Activated CD4-positive, alpha-beta T cell treated with anti-CD3 and anti-CD28 coated beads for 36 hours (primary cell): Measurements from ENCODE around the gene SWSAP1. TPM values are rescaled to one million over a fixed set of nuclear protein-coding genes. Genes with fewer than 3 reads are reported as not detected.
"Not testable (repeated sequence)": the region's sequence is repeated elsewhere in the genome, so short reads cannot be mapped to it uniquely, and the experiment has no call there.

ENCODE experiments used
- ATAC-seq: fragments of 200-7000 bp; cut with Tn5 transposase; one replicate; pipeline ENCODE4 v1.10.0; 2021; ENCODE audit warnings: mild to moderate bottlenecking, moderate library complexity
- CTCF ChIA-PET: fragments of 350-600 bp; sonication (Branson Sonifier 250); formaldehyde crosslinking; loops from one replicate; lab custom pipeline; 2021; ENCODE audit warnings: antibody characterized with exemption; lab: Charles Lee
- POLR2A ChIA-PET: fragments of 350-600 bp; sonication (Branson Sonifier 250); formaldehyde crosslinking; loops from one replicate; lab custom pipeline; 2021; ENCODE audit warnings: antibody characterized with exemption, inconsistent platforms; lab: Charles Lee
- DNase-seq: peaks from one replicate; pipeline ENCODE4 v3.0.0-alpha.2; 2020
- H3K27ac Mint-ChIP-seq: one replicate; pipeline ENCODE4 v1.8.0; 2021; ENCODE audit warnings: mixed read lengths
- H3K27me3 Mint-ChIP-seq: one replicate; pipeline ENCODE4 v1.8.0; 2021; ENCODE audit warnings: mixed read lengths
- H3K36me3 Mint-ChIP-seq: one replicate; pipeline ENCODE4 v1.8.0; 2021; ENCODE audit warnings: low read depth, mixed read lengths
- H3K4me1 Mint-ChIP-seq: one replicate; pipeline ENCODE4 v1.8.0; 2021; ENCODE audit warnings: mixed read lengths
- H3K4me3 Mint-ChIP-seq: one replicate; pipeline ENCODE4 v1.8.0; 2021; ENCODE audit warnings: mild to moderate bottlenecking, moderate library complexity, mixed read lengths
- H3K9me3 Mint-ChIP-seq: one replicate; pipeline ENCODE4 v1.8.0; 2021; ENCODE audit warnings: low read depth, mixed read lengths
- intact Hi-C, 2 experiments: fragments of 100-400 bp; cut with DNase I in 1 of 2; cut with micrococcal nuclease in 1 of 2; formaldehyde crosslinking; loops; one replicate each; pipeline versions ENCODE4 v1.14.2 to v1.15.1; 2022 to 2024; cut with DNase I, micrococcal nuclease
- total RNA-seq, 2 experiments: library from RNA; stranded (reverse); gene quantifications; one replicate each; pipeline ENCODE4 v1.2.3, GENCODE V29; 2021

Gene SWSAP1
- total RNA-seq, 2 experiments from 2014 or later = 1.5 to 1.7 TPM

- H3K36me3 Mint-ChIP-seq = peaks cover 13% of the 10 kb centered on the region
- ATAC-seq, H3K27me3 Mint-ChIP-seq, POLR2A ChIA-PET, DNase-seq, H3K27ac Mint-ChIP-seq, H3K9me3 Mint-ChIP-seq: not testable (repeated sequence)
- peak overlapping the region; percentile 75 for H3K4me3 Mint-ChIP-seq
- peaks cover 50% of the 10 kb centered on the region for H3K4me1 Mint-ChIP-seq
- intact Hi-C loops = loop anchor here in 1 of 2 experiments (10.0 kb wide), 1 partner anchor 1125 kb away; the partner anchor contains the start of gene MRPL4
- CTCF ChIA-PET = interaction anchor here (0.6 to 4.5 kb wide), 5 partner anchors 41 to 106 kb away, joined by 3 to 24 read pairs (median 3); no protein-coding TSS in a partner anchor
Observed at GRCh38 chr19:11379269-11379845, 4.9 kb downstream of the SWSAP1 start.

GRCh38 chr19:11379857-11380350 is 5.4 kb downstream of the SWSAP1 start:
- Mint-ChIP-seq H3K36me3 (peaks cover 13% of the 10 kb centered on the region), H3K9me3 (no peaks in the 10 kb centered on the region), H3K27me3 (peaks cover 14% of the 10 kb centered on the region), H3K27ac (peak overlapping the region; percentile 93), H3K4me3 (peak overlapping the region; percentile 75), H3K4me1 (peaks cover 50% of the 10 kb centered on the region)
- intact Hi-C loops = loop anchor here (2.0 to 10.0 kb wide), 5 partner anchors 42 to 1125 kb away; partner anchors contain the start of genes MRPL4 (in 1 of the 2) and SPC24 (in 1 of the 2)
- CTCF ChIA-PET = interaction anchor here (0.6 to 4.5 kb wide), 5 partner anchors 39 to 79 kb away, joined by 3 to 24 read pairs (median 4); partner anchors contain the start of gene RGL3
- no peak for ATAC-seq
- DNase-seq = no peak
- POLR2A ChIA-PET = no interaction called here

GRCh38 chr19:11380653-11381537 is 6.4 kb downstream of the SWSAP1 start:
- Mint-ChIP-seq H3K27me3 (peaks cover 14% of the 10 kb centered on the region), H3K36me3 (peaks cover 9% of the 10 kb centered on the region), H3K4me1 (peaks cover 46% of the 10 kb centered on the region), H3K9me3 (no peaks in the 10 kb centered on the region), H3K27ac (peak overlapping the region; percentile 93), H3K4me3 (peak overlapping the region; percentile 75)
- intact Hi-C loops = loop anchor here (1.0 to 5.0 kb wide), 13 partner anchors 25 to 510 kb away; partner anchors contain the start of genes ODAD3 (in 2 of the 2), PRKCSH (in 2 of the 2), CARM1 (in 1 of the 2) and CCDC159 (in 1 of the 2)
- DNase-seq = peak; percentile 97
- ChIA-PET POLR2A (interaction anchor here (0.6 to 1.3 kb wide), 7 partner anchors 25 to 776 kb away, joined by 3 to 6 read pairs (median 4); partner anchors contain the start of genes CCDC159, ODAD3, PRKCSH and TMED1), CTCF (interaction anchor here (0.5 to 4.5 kb wide), 29 partner anchors 10 to 1291 kb away, joined by 3 to 24 read pairs (median 3); partner anchors contain the start of genes CCDC159, ODAD3, PRKCSH and RAB3D)
- ATAC-seq = peak; percentile 86

- Mint-ChIP-seq H3K27me3 (peaks cover 14% of the 10 kb centered on the region), H3K36me3 (peaks cover 2% of the 10 kb centered on the region), H3K4me3 (peak overlapping the region; percentile 75), H3K27ac (no peak overlapping the region), H3K4me1 (peaks cover 35% of the 10 kb centered on the region), H3K9me3 (no peaks in the 10 kb centered on the region)
- POLR2A ChIA-PET = interaction anchor here (0.6 to 0.7 kb wide), 2 partner anchors 53 to 1768 kb away, joined by 3 to 5 read pairs; no protein-coding TSS in a partner anchor
- CTCF ChIA-PET = interaction anchor here (0.6 to 4.5 kb wide), 15 partner anchors 8 to 429 kb away, joined by 3 to 24 read pairs (median 4); partner anchors contain the start of genes CCDC159, ELOF1, SWSAP1 and TMEM205
- intact Hi-C loops = loop anchor here (5.0 kb wide), 2 partner anchors 39 to 254 kb away; no protein-coding TSS in a partner anchor
- ATAC-seq = no peak
- peak; percentile 73 for DNase-seq
Observed at GRCh38 chr19:11382898-11383705, 8.6 kb downstream of the SWSAP1 start.

GRCh38 chr19:11383706-11384048 is 9.2 kb downstream of the SWSAP1 start:
- H3K9me3 Mint-ChIP-seq = no peaks in the 10 kb centered on the region
- intact Hi-C loops = loop anchor here (5.0 kb wide), 2 partner anchors 39 to 254 kb away; no protein-coding TSS in a partner anchor

GRCh38 chr19:11384778-11385129 is 10.3 kb downstream of the SWSAP1 start:
- DNase-seq (no peak), ATAC-seq (no peak)
- H3K4me1 Mint-ChIP-seq = peaks cover 26% of the 10 kb centered on the region
- ChIA-PET POLR2A (no interaction called here), CTCF (no interaction called here)
- H3K36me3 Mint-ChIP-seq = peaks cover 2% of the 10 kb centered on the region
- no peak overlapping the region for H3K4me3 Mint-ChIP-seq
- H3K27ac Mint-ChIP-seq = no peak overlapping the region
- intact Hi-C loops = loop anchor here (5.0 kb wide), 2 partner anchors 38 to 253 kb away; no protein-coding TSS in a partner anchor
- peaks cover 14% of the 10 kb centered on the region for H3K27me3 Mint-ChIP-seq
- no peaks in the 10 kb centered on the region for H3K9me3 Mint-ChIP-seq

More at GRCh38 chr19:11383706-11384048, 9.2 kb downstream of the SWSAP1 start:
- Mint-ChIP-seq H3K27me3 (peaks cover 14% of the 10 kb centered on the region), H3K36me3 (peaks cover 2% of the 10 kb centered on the region), H3K27ac (no peak overlapping the region), H3K4me1 (peaks cover 31% of the 10 kb centered on the region), H3K4me3 (peak overlapping the region; percentile 75)
- ChIA-PET POLR2A (interaction anchor here (0.7 kb wide), 1 partner anchor 1769 kb away, joined by 3 read pairs; no protein-coding TSS in a partner anchor), CTCF (interaction anchor here (0.6 to 4.5 kb wide), 15 partner anchors 9 to 186 kb away, joined by 3 to 24 read pairs (median 4); partner anchors contain the start of genes CCDC159, ELOF1, SWSAP1 and TMEM205)
- no peak for DNase-seq
- no peak for ATAC-seq

GRCh38 chr19:11387162-11388034 is 12.9 kb downstream of the SWSAP1 start:
- ChIA-PET POLR2A (no interaction called here), CTCF (interaction anchor here (0.6 to 0.7 kb wide), 2 partner anchors 15 to 355 kb away, joined by 3 read pairs; no protein-coding TSS in a partner anchor)
- intact Hi-C loops = no loop called here
- Mint-ChIP-seq H3K9me3 (no peaks in the 10 kb centered on the region), H3K36me3 (no peaks in the 10 kb centered on the region), H3K27ac (no peak overlapping the region), H3K4me1 (peaks cover 11% of the 10 kb centered on the region), H3K27me3 (peaks cover 10% of the 10 kb centered on the region), H3K4me3 (no peak overlapping the region)
- DNase-seq (no peak), ATAC-seq (peak; percentile 13)

GRCh38 chr19:11390359-11390758 is 15.9 kb downstream of the SWSAP1 start:
- peaks cover 3% of the 10 kb centered on the region for H3K27me3 Mint-ChIP-seq
- ATAC-seq = no peak
- ChIA-PET POLR2A (no interaction called here), CTCF (interaction anchor here (0.5 to 2.2 kb wide), 3 partner anchors 9 to 53 kb away, joined by 4 to 9 read pairs (median 4); partner anchors contain the start of gene SWSAP1)
- peaks cover 4% of the 10 kb centered on the region for H3K4me1 Mint-ChIP-seq
- no peaks in the 10 kb centered on the region for H3K36me3 Mint-ChIP-seq
- H3K9me3 Mint-ChIP-seq = no peaks in the 10 kb centered on the region
- no peak overlapping the region for H3K4me3 Mint-ChIP-seq
- DNase-seq = no peak
- intact Hi-C loops = no loop called here
- no peak overlapping the region for H3K27ac Mint-ChIP-seq

GRCh38 chr19:11390933-11391680 is 16.6 kb downstream of the SWSAP1 start:
- intact Hi-C loops = no loop called here
- no peak overlapping the region for H3K27ac Mint-ChIP-seq

More at GRCh38 chr19:11390933-11391680, 16.6 kb downstream of the SWSAP1 start:
- CTCF ChIA-PET = interaction anchor here (0.5 to 2.2 kb wide), 4 partner anchors 10 to 52 kb away, joined by 4 to 9 read pairs (median 4); partner anchors contain the start of gene SWSAP1
- H3K36me3 Mint-ChIP-seq = no peaks in the 10 kb centered on the region
- H3K27me3 Mint-ChIP-seq = peaks cover 3% of the 10 kb centered on the region
- no peaks in the 10 kb centered on the region for H3K9me3 Mint-ChIP-seq
- H3K4me1 Mint-ChIP-seq = peaks cover 4% of the 10 kb centered on the region
- H3K4me3 Mint-ChIP-seq = no peak overlapping the region
- POLR2A ChIA-PET = interaction anchor here (0.6 kb wide), 1 partner anchor 677 kb away, joined by 5 read pairs; no protein-coding TSS in a partner anchor
- DNase-seq = no peak
- no peak for ATAC-seq
